Measurements from ENCODE around the gene SHQ1.
"Not testable (repeated sequence)": the region's sequence is repeated elsewhere in the genome, so short reads cannot be mapped to it uniquely, and the experiment has no call there.

The SHQ1 gene

GRCh38 chr3:72721683-72722381 is 126.4 kb downstream of the SHQ1 start:
- DNase-seq (ENCODE audit: low spot score), result no peak
- no peak overlapping the region for H3K4me3 ChIP-seq
- TF ChIP-seq CTCF (IDR thresholded peaks at IDR 0.05), result no peak
- H3K27ac ChIP-seq, result no peak overlapping the region

DNA sequence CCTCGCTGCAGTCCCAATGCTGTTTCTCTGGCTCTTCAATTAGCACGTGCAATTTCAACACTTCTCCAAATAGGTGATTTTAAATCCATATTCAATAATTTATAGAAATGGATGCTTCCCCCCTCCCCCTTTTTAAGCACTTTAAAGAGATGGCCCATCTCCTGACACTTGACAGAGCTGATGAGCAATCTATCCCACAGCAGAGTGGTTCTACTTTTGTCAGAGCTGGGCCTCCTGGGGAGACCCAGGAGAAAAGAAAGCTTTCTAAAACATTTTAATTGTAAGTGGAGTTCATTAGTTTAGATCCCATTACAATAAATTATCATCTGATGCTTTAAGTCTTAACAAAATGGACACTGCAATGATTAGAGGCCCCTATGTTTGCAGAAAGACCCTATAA is 127.7 kb downstream of the SHQ1 start:
- no peak for DNase-seq (ENCODE audit: low spot score)
- no peak for TF ChIP-seq CTCF (IDR thresholded peaks at IDR 0.05)
- H3K27ac ChIP-seq, result no peak overlapping the region
- H3K4me3 ChIP-seq, result no peak overlapping the region

GRCh38 chr3:72719137-72719536 is 129.1 kb downstream of the SHQ1 start:
- Histone ChIP-seq H3K27ac (no peak overlapping the region), H3K4me3 (no peak overlapping the region)
- no peak for TF ChIP-seq CTCF (IDR thresholded peaks at IDR 0.05)
- no peak for DNase-seq (ENCODE audit: low spot score)

DNA sequence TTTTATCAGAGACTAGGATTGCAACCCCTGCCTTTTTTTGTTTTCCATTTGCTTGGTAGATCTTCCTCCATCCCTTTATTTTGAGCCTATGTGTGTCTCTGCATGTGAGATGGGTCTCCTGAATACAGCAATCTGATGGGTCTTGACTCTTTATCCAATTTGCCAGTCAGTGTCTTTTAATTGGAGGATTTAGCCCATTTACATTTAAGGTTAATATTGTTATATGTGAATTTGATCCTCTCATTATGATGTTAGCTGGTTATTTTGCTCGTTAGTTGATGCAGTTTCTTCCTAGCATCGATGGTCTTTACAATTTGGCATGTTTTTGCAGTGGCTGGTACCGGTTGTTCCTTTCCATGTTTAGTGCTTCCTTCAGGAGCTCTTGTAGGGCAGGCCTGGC is 134.1 kb downstream of the SHQ1 start:
- H3K27ac ChIP-seq; H3K4me3 ChIP-seq; DNase-seq (ENCODE audit: low spot score): not testable (repeated sequence)

DNA sequence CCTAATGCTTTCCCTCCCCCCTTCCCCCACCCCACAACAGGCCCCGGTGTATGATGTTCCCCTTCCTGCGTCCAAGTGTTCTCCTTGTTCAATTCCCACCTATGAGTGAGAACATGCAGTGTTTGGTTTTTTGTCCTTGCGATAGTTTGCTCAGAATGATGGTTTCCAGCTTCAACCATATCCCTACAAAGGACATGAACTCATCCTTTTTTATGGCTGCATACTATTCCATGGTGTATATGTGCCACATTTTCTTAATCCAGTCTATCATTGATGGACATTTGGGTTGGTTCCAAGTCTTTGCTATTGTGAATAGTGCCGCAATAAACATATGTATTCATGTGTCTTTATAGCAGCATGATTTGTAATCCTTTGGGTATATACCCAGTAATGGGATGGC is 137.8 kb downstream of the SHQ1 start:
- not testable (repeated sequence) for H3K4me3 ChIP-seq; H3K27ac ChIP-seq; DNase-seq (ENCODE audit: low spot score)

GRCh38 chr3:72708441-72708840 is 139.8 kb downstream of the SHQ1 start:
- TF ChIP-seq CTCF (IDR thresholded peaks at IDR 0.05), result no peak
- no peak overlapping the region for H3K4me3 ChIP-seq
- no peak for DNase-seq (ENCODE audit: low spot score)
- H3K27ac ChIP-seq, result no peak overlapping the region

GRCh38 chr3:72702997-72703396 is 145.2 kb downstream of the SHQ1 start:
- DNase-seq (ENCODE audit: low spot score), result no peak
- no peak for TF ChIP-seq CTCF (IDR thresholded peaks at IDR 0.05)
- Histone ChIP-seq H3K4me3 (no peak overlapping the region), H3K27ac (no peak overlapping the region)

GRCh38 chr3:72702390-72702789 is 145.9 kb downstream of the SHQ1 start:
- DNase-seq (ENCODE audit: low spot score), result no peak
- Histone ChIP-seq H3K27ac (no peak overlapping the region), H3K4me3 (no peak overlapping the region)
- no peak for TF ChIP-seq CTCF (IDR thresholded peaks at IDR 0.05)

Data from coronary artery (tissue), 2 donors.